H1 (cell line): ENCODE data around the gene RPRD2. TPM values are rescaled to one million over a fixed set of nuclear protein-coding genes. Genes with fewer than 3 reads are reported as not detected.

ENCODE experiments used
- CTCF ChIA-PET: fragments of 300-600 bp; sonication (Branson Sonifier 250); formaldehyde crosslinking; loops from one replicate; lab custom pipeline; 2021; ENCODE audit not compliant: partially characterized antibody; lab: Charles Lee
- POLR2A ChIA-PET: fragments of 300-600 bp; sonication (Branson Sonifier 250); formaldehyde crosslinking; loops from one replicate; lab custom pipeline; 2021; ENCODE audit warnings: inconsistent platforms; ENCODE audit not compliant: partially characterized antibody; lab: Charles Lee
- DNase-seq, 2 experiments: peaks; one replicate each; pipeline versions ENCODE4 v3.0.0 to v3.0.0-alpha.2; 2010 to 2022; ENCODE audit warnings: low spot score in 2 of 2, low read depth in 1 of 2, mixed read lengths in 1 of 2
- FAIRE-seq: peaks from 2 replicates; lab custom pipeline; 2011; peaks lifted over from hg19 to GRCh38; lab: Jason Lieb, UNC
- H2AFZ ChIP-seq: 2 replicates; pipeline ENCODE4 v1.8.1; 2012; ENCODE audit warnings: low read length, inconsistent platforms
- H2AK5ac ChIP-seq: 2 replicates; pipeline ENCODE4 v1.6.1; 2013; ENCODE audit warnings: low read depth, low read length
- H2BK120ac ChIP-seq: replicated peaks from 2 replicates; pipeline ENCODE3; 2013; ENCODE audit warnings: low read depth, low read length, inconsistent platforms
- H2BK12ac ChIP-seq: 2 replicates; pipeline ENCODE4 v1.6.1; 2013; ENCODE audit warnings: low read depth, low read length
- H2BK15ac ChIP-seq: 2 replicates; pipeline ENCODE4 v1.6.1; 2013; ENCODE audit warnings: low read length
- H2BK20ac ChIP-seq: 2 replicates; pipeline ENCODE4 v1.6.1; 2013; ENCODE audit warnings: low read length
- H2BK5ac ChIP-seq: 2 replicates; pipeline ENCODE4 v1.6.1; 2013; ENCODE audit warnings: low read depth, low read length
- H3K14ac ChIP-seq: 2 replicates; pipeline ENCODE4 v1.6.1; 2013; ENCODE audit warnings: inconsistent platforms; ENCODE audit not compliant: insufficient read length
- H3K18ac ChIP-seq: 2 replicates; pipeline ENCODE4 v1.6.1; 2013; ENCODE audit warnings: low read length; ENCODE audit errors: extremely low read depth
- H3K23ac ChIP-seq: 2 replicates; pipeline ENCODE4 v1.6.1; 2013; ENCODE audit warnings: inconsistent platforms; ENCODE audit not compliant: insufficient read length
- H3K23me2 ChIP-seq: 2 replicates; pipeline ENCODE4 v1.6.1; 2013; ENCODE audit warnings: low read depth, low read length
- H3K27ac ChIP-seq: 2 replicates; pipeline ENCODE4 v1.6.1; 2011; ENCODE audit warnings: low read depth, low read length, inconsistent platforms
- H3K27me3 ChIP-seq, 4 experiments: replicated peaks in 1 of 4; 1 replicate in 1 of 4; 2 replicates in 3 of 4; pipeline versions ENCODE4 v1.6.1 to v1.8.1; 2011 to 2013; ENCODE audit warnings: low read length in 3 of 4, mild to moderate bottlenecking in 3 of 4, inconsistent platforms in 2 of 4, mixed read lengths in 2 of 4, moderate library complexity in 1 of 4; ENCODE audit not compliant: control insufficient read depth in 3 of 4, insufficient read depth in 3 of 4; ENCODE audit errors: extremely low read depth in 1 of 4
- H3K36me3 ChIP-seq, 4 experiments: 2 replicates each; pipeline versions ENCODE4 v1.6.1 to v1.8.1; 2011 to 2013; ENCODE audit warnings: mild to moderate bottlenecking in 4 of 4, low read length in 3 of 4, moderate library complexity in 2 of 4, control low read depth in 1 of 4, inconsistent platforms in 1 of 4; ENCODE audit not compliant: insufficient read depth in 4 of 4, control insufficient read depth in 2 of 4
- H3K4ac ChIP-seq: replicated peaks from 2 replicates; pipeline ENCODE3; 2013; ENCODE audit warnings: low read length, low read depth, mixed read lengths, inconsistent platforms; ENCODE audit not compliant: insufficient read length
- H3K4me1 ChIP-seq, 4 experiments: replicated peaks in 1 of 4; 1 replicate in 1 of 4; 2 replicates in 3 of 4; pipeline versions ENCODE4 v1.6.1 to v1.8.1; 2011 to 2013; ENCODE audit warnings: low read length in 3 of 4, inconsistent platforms in 2 of 4, mixed read lengths in 1 of 4; ENCODE audit not compliant: insufficient read depth in 4 of 4, control insufficient read depth in 3 of 4
- H3K4me2 ChIP-seq, 2 experiments: 2 replicates each; pipeline versions ENCODE4 v1.6.1 to v1.8.1; 2011 to 2013; ENCODE audit warnings: low read depth in 2 of 2, low read length in 2 of 2, control low read depth in 1 of 2, inconsistent platforms in 1 of 2, mild to moderate bottlenecking in 1 of 2; ENCODE audit not compliant: insufficient read depth in 1 of 2
- H3K4me3 ChIP-seq, 4 experiments: fragments of 200-600, 300-600 bp in 1 of 4; sonication (generic), shearing (Covaris generic), sonication (Bioruptor Twin) in 1 of 4; 2 replicates each; pipeline versions ENCODE4 v1.5.1 to v1.8.1; 2011 to 2016; ENCODE audit warnings: low read length in 4 of 4, low read depth in 3 of 4, control low read depth in 2 of 4, inconsistent platforms in 2 of 4, mild to moderate bottlenecking in 2 of 4, mixed read lengths in 1 of 4, moderate library complexity in 1 of 4; ENCODE audit not compliant: insufficient read depth in 2 of 4; ENCODE audit errors: extremely low read depth in 1 of 4
- H3K56ac ChIP-seq: replicated peaks from 2 replicates; pipeline ENCODE3; 2013; ENCODE audit warnings: low read depth, mild to moderate bottlenecking, mixed read lengths, low read length, inconsistent platforms; ENCODE audit not compliant: insufficient read length
- H3K79me1 ChIP-seq: 2 replicates; pipeline ENCODE4 v1.6.1; 2013; ENCODE audit warnings: low read depth, low read length, control low read depth
- H3K79me2 ChIP-seq, 2 experiments: 2 replicates each; pipeline versions ENCODE4 v1.6.1 to v1.8.1; 2012 to 2013; ENCODE audit warnings: low read length in 2 of 2, mild to moderate bottlenecking in 2 of 2, inconsistent platforms in 1 of 2; ENCODE audit not compliant: insufficient read depth in 2 of 2, control insufficient read depth in 1 of 2
- H3K9ac ChIP-seq, 4 experiments: replicated peaks in 1 of 4; 1 replicate in 1 of 4; 2 replicates in 3 of 4; pipeline versions ENCODE4 v1.6.1 to v1.8.1; 2011 to 2013; ENCODE audit warnings: low read depth in 3 of 4, low read length in 3 of 4, control low read depth in 2 of 4, mild to moderate bottlenecking in 2 of 4, moderate library complexity in 2 of 4, inconsistent platforms in 1 of 4; ENCODE audit errors: extremely low read depth in 1 of 4
- H3K9me3 ChIP-seq, 2 experiments: 2 replicates each; pipeline versions ENCODE4 v1.6.1 to v1.8.1; 2012 to 2013; ENCODE audit warnings: mild to moderate bottlenecking in 2 of 2, moderate library complexity in 2 of 2, control low read depth in 1 of 2, inconsistent platforms in 1 of 2, low read depth in 1 of 2, low read length in 1 of 2, mixed read lengths in 1 of 2; ENCODE audit not compliant: insufficient read depth in 2 of 2
- H4K20me1 ChIP-seq, 2 experiments: replicated peaks in 1 of 2; 2 replicates each; pipeline versions ENCODE3 to v1.8.1; 2011 to 2013; ENCODE audit warnings: inconsistent platforms in 2 of 2, low read length in 2 of 2, mild to moderate bottlenecking in 1 of 2; ENCODE audit not compliant: insufficient read depth in 2 of 2, control insufficient read depth in 1 of 2
- H4K5ac ChIP-seq: 2 replicates; pipeline ENCODE4 v1.6.1; 2013; ENCODE audit warnings: low read length, low read depth, mixed read lengths, inconsistent platforms; ENCODE audit not compliant: insufficient read length
- H4K8ac ChIP-seq: 2 replicates; pipeline ENCODE4 v1.8.0; 2013; ENCODE audit warnings: mild to moderate bottlenecking, moderate library complexity, low read length, inconsistent platforms; ENCODE audit not compliant: insufficient read depth; ENCODE audit errors: extremely low read depth
- H4K91ac ChIP-seq: replicated peaks from 2 replicates; pipeline ENCODE3; 2013; ENCODE audit warnings: low read length, mixed read lengths, inconsistent platforms; ENCODE audit not compliant: insufficient read length
- ASH2L ChIP-seq: fragments of 200-600, 300-600 bp; sonication (generic); IDR thresholded peaks from one replicate; pipeline ENCODE4 v1.7.1; 2017; ENCODE audit warnings: low read length
- BACH1 ChIP-seq: IDR thresholded peaks from 2 replicates; pipeline ENCODE4 v1.6.1; 2012; ENCODE audit warnings: low read length, improper control_type of control experiment
- CHD1 ChIP-seq: IDR thresholded peaks from 2 replicates; pipeline ENCODE4 v1.6.1; 2012; ENCODE audit warnings: low read depth, low read length, improper control_type of control experiment
- EGR1 ChIP-seq: IDR thresholded peaks from 2 replicates; pipeline ENCODE4 v1.6.1; 2011; ENCODE audit warnings: low read depth, low read length, borderline replicate concordance
- FOSL1 ChIP-seq: IDR thresholded peaks from 2 replicates; pipeline ENCODE4 v1.6.1; 2011; ENCODE audit warnings: mild to moderate bottlenecking, low read depth, low read length, moderate library complexity; ENCODE audit not compliant: insufficient read depth
- GTF2F1 ChIP-seq: IDR thresholded peaks from 2 replicates; pipeline ENCODE4 v1.6.1; 2012; ENCODE audit warnings: low read depth, low read length, improper control_type of control experiment, borderline replicate concordance
- KDM1A ChIP-seq: fragments of 200-600, 300-600 bp; sonication (generic); IDR thresholded peaks from 2 replicates; pipeline ENCODE4 v1.7.1; 2016; ENCODE audit warnings: mild to moderate bottlenecking, low read length, borderline replicate concordance
- KDM5A ChIP-seq: fragments of 200-600 bp; IDR thresholded peaks from 2 replicates; pipeline ENCODE4 v1.7.1; 2012; ENCODE audit warnings: mild to moderate bottlenecking, low read length, inconsistent platforms, mixed read lengths
- POLR2A ChIP-seq, 2 experiments: IDR thresholded peaks; 1 replicate in 1 of 2; 2 replicates in 1 of 2; pipeline ENCODE4 v1.6.1; 2011; ENCODE audit warnings: low read depth in 2 of 2, low read length in 2 of 2, mild to moderate bottlenecking in 2 of 2; ENCODE audit errors: control extremely low read depth in 1 of 2
- POLR2AphosphoS5 ChIP-seq: IDR thresholded peaks from 2 replicates; pipeline ENCODE4 v1.6.1; 2011; ENCODE audit warnings: low read depth, low read length
- RFX5 ChIP-seq: IDR thresholded peaks from 2 replicates; pipeline ENCODE4 v1.6.1; 2011; ENCODE audit warnings: low read depth, low read length, improper control_type of control experiment, borderline replicate concordance
- SP4 ChIP-seq: IDR thresholded peaks from 2 replicates; pipeline ENCODE4 v1.6.1; 2012; ENCODE audit warnings: low read length, inconsistent platforms
- SUZ12 ChIP-seq: fragments of 200-600 bp; sonication (generic); IDR thresholded peaks from 2 replicates; pipeline ENCODE4 v1.6.1; 2012; ENCODE audit warnings: mild to moderate bottlenecking, inconsistent platforms, low read length, moderate library complexity, mixed read lengths
- YY1 ChIP-seq: IDR thresholded peaks from 2 replicates; pipeline ENCODE4 v1.6.1; 2011; ENCODE audit warnings: low read depth, mild to moderate bottlenecking, low read length
- WGBS, 2 experiments: shearing (Covaris generic) in 1 of 2; methylation state at CpG; one replicate each; pipeline versions ENCODE4 v1.1.6 to v1.1.7; 2013 to 2015; ENCODE audit warnings: low lambda C conversion rate in 2 of 2, mixed read lengths in 2 of 2, inconsistent platforms in 1 of 2, low coverage in 1 of 2, missing lambda C conversion rate in 1 of 2; ENCODE audit not compliant: insufficient replicate concordance in 2 of 2, insufficient coverage in 1 of 2, insufficient read length in 1 of 2; ENCODE audit errors: extremely low coverage in 1 of 2, missing lambda C conversion rate in 1 of 2; 5-methylcytosine and 5-hydroxymethylcytosine counted together
- polyA plus RNA-seq, 7 experiments: library from polyadenylated mRNA; depleted of rRNA in 3 of 7; stranded (reverse) in 5 of 7; unstranded in 2 of 7; fragments of >200 nt in 5 of 7; fragments of 200-250 nt in 2 of 7; gene quantifications; 1 replicate in 5 of 7; 2 replicates in 1 of 7; 4 replicates in 1 of 7; pipeline versions ENCODE4 v1.2.1 to v1.2.3, GENCODE V29; 2011 to 2013; ENCODE audit warnings: missing spikeins in 2 of 7, mixed read lengths in 2 of 7
- total RNA-seq: library from RNA; stranded (reverse); fragmentation: NEBNext Ultra II Directional; extraction: Animal tissue kit (Norgen Biotek cat#: 25700); gene quantifications from 2 replicates; pipeline ENCODE4 v1.2.1, GENCODE V29; 2021
- TF ChIP-seq, protein P1 (sequence below): IDR thresholded peaks from 2 replicates; pipeline ENCODE4 v1.6.1; 2012; ENCODE audit warnings: inconsistent platforms
- TF ChIP-seq, protein P2 (sequence below): IDR thresholded peaks from 2 replicates; pipeline ENCODE4 v1.6.1; 2012; ENCODE audit warnings: inconsistent platforms

Gene RPRD2
- total and polyA plus RNA-seq, 2 of the 8 experiments (the other 6 are each of a cell fraction or from before 2014, with no cell fraction given): 14.4 to 32.4 TPM

DNA sequence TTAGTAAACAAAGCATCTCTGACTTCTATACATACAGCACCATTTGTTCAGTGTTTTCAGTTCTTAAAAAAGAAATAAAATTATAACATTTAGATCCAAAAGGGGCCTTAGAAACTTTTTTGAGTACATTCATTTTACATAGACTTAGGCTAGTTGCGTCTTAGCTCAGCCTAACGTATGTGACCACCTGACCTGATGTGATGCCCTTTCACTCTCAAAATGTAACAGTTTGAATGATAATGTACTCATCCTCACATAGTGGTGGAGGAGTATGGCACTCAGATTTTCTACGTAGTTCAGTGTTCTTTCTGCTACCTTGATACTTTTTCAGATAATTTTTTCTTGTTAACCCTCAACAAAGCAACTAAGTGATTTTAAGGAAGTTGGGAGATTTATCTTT lies 43.4 kb downstream of the RPRD2 start:
- no peaks in the 10 kb centered on the region for H3K36me3 ChIP-seq
- no peak for FAIRE-seq
- no peak for TF ChIP-seq CHD1
- no peak for TF ChIP-seq FOSL1
- no peak for TF ChIP-seq SP4
- TF ChIP-seq YY1: no peak
- no peak for TF ChIP-seq KDM1A
- TF ChIP-seq POLR2AphosphoS5: no peak
- TF ChIP-seq, protein P1, sequence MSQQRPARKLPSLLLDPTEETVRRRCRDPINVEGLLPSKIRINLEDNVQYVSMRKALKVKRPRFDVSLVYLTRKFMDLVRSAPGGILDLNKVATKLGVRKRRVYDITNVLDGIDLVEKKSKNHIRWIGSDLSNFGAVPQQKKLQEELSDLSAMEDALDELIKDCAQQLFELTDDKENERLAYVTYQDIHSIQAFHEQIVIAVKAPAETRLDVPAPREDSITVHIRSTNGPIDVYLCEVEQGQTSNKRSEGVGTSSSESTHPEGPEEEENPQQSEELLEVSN: no peak
- TF ChIP-seq POLR2A (IDR thresholded peaks at IDR 0.05; ENCODE audit: control extremely low read depth in 1 of 2, low read depth in 2 of 2, low read length in 2 of 2): no peak
- TF ChIP-seq, protein P2, sequence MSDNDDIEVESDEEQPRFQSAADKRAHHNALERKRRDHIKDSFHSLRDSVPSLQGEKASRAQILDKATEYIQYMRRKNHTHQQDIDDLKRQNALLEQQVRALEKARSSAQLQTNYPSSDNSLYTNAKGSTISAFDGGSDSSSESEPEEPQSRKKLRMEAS: no peak
- no peak for TF ChIP-seq GTF2F1
- no peak for TF ChIP-seq SUZ12
- TF ChIP-seq ASH2L: no peak
- TF ChIP-seq KDM5A: no peak
- TF ChIP-seq BACH1: no peak
- no peak for TF ChIP-seq RFX5
- no peak for TF ChIP-seq EGR1

More for the DNA sequence above, 43.4 kb downstream of the RPRD2 start:
- Histone ChIP-seq H2BK20ac (no peak overlapping the region), H2BK5ac (no peak overlapping the region), H3K79me2 (peaks cover 3 to 89% of the 10 kb centered on the region in 2 experiments), H4K5ac (no peak overlapping the region), H2BK120ac (no peak overlapping the region), H2BK15ac (no peak overlapping the region), H3K4me1 (peaks cover 0 to 8% (median 4%) of the 10 kb centered on the region in 4 experiments; a peak in 6 of 7 replicates), H3K18ac (no peak overlapping the region), H3K4me3 (no peak overlapping the region), H3K4ac (no peak overlapping the region), H3K9ac (no peak overlapping the region), H2AK5ac (no peak overlapping the region), H2BK12ac (no peak overlapping the region), H3K27ac (no peak overlapping the region), H4K20me1 (peaks cover 0 to 10% of the 10 kb centered on the region in 2 experiments), H3K23me2 (no peaks in the 10 kb centered on the region), H3K4me2 (0 out of 4 replicates have a peak overlapping the region, but pooled peaks of 1 of the 2 experiments have one; percentile 32), H4K91ac (no peak overlapping the region), H3K56ac (no peak overlapping the region), H3K9me3 (no peaks in the 10 kb centered on the region), H3K14ac (no peak overlapping the region), H2AFZ (no peak overlapping the region), H4K8ac (no peak overlapping the region), H3K23ac (no peak overlapping the region), H3K79me1 (no peaks in the 10 kb centered on the region; the same call in none of the 2 replicates), H3K27me3 (no peaks in the 10 kb centered on the region)
- DNase-seq: no peak
- CTCF ChIA-PET: no interaction called here
- WGBS, 2 experiments: 56% methylated on average over 3 of the region's 3 CpGs; no CpG with 5 or more reads in 1 of the 2 experiments
- POLR2A ChIA-PET: no interaction called here
